G401.6 (cell line): Measurements from ENCODE around the gene ZNF175.

ENCODE experiments used
- FAIRE-seq: peaks from 2 replicates; lab custom pipeline; 2012; peaks lifted over from hg19 to GRCh38; lab: Jason Lieb, UNC

Gene ZNF175

GRCh38 chr19:51550848-51551672, 20.0 kb upstream of the ZNF175 start:
- FAIRE-seq = no peak

GRCh38 chr19:51551673-51552432, 19.2 kb upstream of the ZNF175 start:
- FAIRE-seq = no peak

GRCh38 chr19:51552608-51552995, 18.5 kb upstream of the ZNF175 start:
- no peak for FAIRE-seq

GRCh38 chr19:51552996-51553725, 17.9 kb upstream of the ZNF175 start:
- no peak for FAIRE-seq

- no peak for FAIRE-seq
Measured at GRCh38 chr19:51559240-51559639, 11.8 kb upstream of the ZNF175 start.

- no peak for FAIRE-seq
Measured at GRCh38 chr19:51560339-51560738, 10.7 kb upstream of the ZNF175 start.

- FAIRE-seq = no peak
Measured at GRCh38 chr19:51564791-51565190, 6.3 kb upstream of the ZNF175 start.

GRCh38 chr19:51565583-51565982, 5.5 kb upstream of the ZNF175 start:
- FAIRE-seq = no peak

GRCh38 chr19:51566489-51567100, 4.5 kb upstream of the ZNF175 start:
- FAIRE-seq = no peak

GRCh38 chr19:51567583-51567982, 3.5 kb upstream of the ZNF175 start:
- FAIRE-seq = no peak

- FAIRE-seq = no peak
Measured at GRCh38 chr19:51568456-51568855, 2.6 kb upstream of the ZNF175 start.

GRCh38 chr19:51571599-51571998, 516 bp downstream of the ZNF175 start:
- no peak for FAIRE-seq

GRCh38 chr19:51572410-51572809, 1.3 kb downstream of the ZNF175 start:
- FAIRE-seq = no peak

GRCh38 chr19:51572908-51573307, 1.8 kb downstream of the ZNF175 start:
- no peak for FAIRE-seq

- FAIRE-seq = no peak
Measured at GRCh38 chr19:51573331-51573730, 2.2 kb downstream of the ZNF175 start.

- FAIRE-seq = no peak
Measured at GRCh38 chr19:51576850-51577249, 5.8 kb downstream of the ZNF175 start.

GRCh38 chr19:51586103-51586728, 15.1 kb downstream of the ZNF175 start:
- no peak for FAIRE-seq

GRCh38 chr19:51586799-51587198, 15.7 kb downstream of the ZNF175 start:
- no peak for FAIRE-seq

GRCh38 chr19:51587264-51588191, 16.4 kb downstream of the ZNF175 start:
- no peak for FAIRE-seq

- no peak for FAIRE-seq
Measured at GRCh38 chr19:51589511-51589910, 18.4 kb downstream of the ZNF175 start.

- no peak for FAIRE-seq
Measured at GRCh38 chr19:51590441-51590840, 19.4 kb downstream of the ZNF175 start.
